ENCODE data around the gene CCDC142.

Gene CCDC142

GRCh38 chr2:74507926-74508520 lies 25.2 kb upstream of the CCDC142 start:
- TF ChIP-seq CTCF (IDR thresholded peaks at IDR 0.05; ENCODE audit: control extremely low read depth, extremely low read depth, low read depth, missing control alignments), result no peak
- ChIA-PET CTCF (interaction anchor here (1.1 to 2.4 kb wide), 7 partner anchors 22 to 81 kb away, joined by 3 to 21 read pairs (median 7); partner anchors contain the start of genes AUP1, CCDC142, HTRA2 and TTC31), POLR2A (interaction anchor here (1.3 kb wide), 1 partner anchor 21 kb away, joined by 5 read pairs; the partner anchor contains the start of genes AUP1 and HTRA2)
- DNase-seq (ENCODE audit: extremely low spot score), result peak; percentile 45

GRCh38 chr2:74507145-74507925 lies 24.5 kb upstream of the CCDC142 start, which contains the start of gene PCGF1:
Gene PCGF1 (minus strand): TSS chr2:74507695. CDS start chr2:74507668, 27 bp downstream.
- peak; percentile 97 for DNase-seq (ENCODE audit: extremely low spot score)
- CTCF ChIA-PET, result interaction anchor here (0.7 to 2.4 kb wide), 9 partner anchors 13 to 81 kb away, joined by 3 to 11 read pairs (median 4); partner anchors contain the start of genes CCDC142, HTRA2 and TTC31
- TF ChIP-seq CTCF (IDR thresholded peaks at IDR 0.05; ENCODE audit: control extremely low read depth, extremely low read depth, low read depth, missing control alignments), result peak; percentile 61
- POLR2A ChIA-PET, result interaction anchor here (1.3 kb wide), 1 partner anchor 22 kb away, joined by 5 read pairs; the partner anchor contains the start of genes AUP1 and HTRA2

GRCh38 chr2:74505448-74506246 lies 22.8 kb upstream of the CCDC142 start:
- DNase-seq (ENCODE audit: extremely low spot score), result no peak
- TF ChIP-seq CTCF (IDR thresholded peaks at IDR 0.05; ENCODE audit: control extremely low read depth, extremely low read depth, low read depth, missing control alignments), result no peak
- ChIA-PET POLR2A (no interaction called here), CTCF (interaction anchor here (1.6 to 3.3 kb wide), 6 partner anchors 14 to 82 kb away, joined by 5 to 20 read pairs (median 10); partner anchors contain the start of genes AUP1, CCDC142, HTRA2 and TTC31)

GRCh38 chr2:74504591-74504990 lies 21.8 kb upstream of the CCDC142 start:
- CTCF ChIA-PET, result interaction anchor here (1.2 to 3.3 kb wide), 7 partner anchors 12 to 83 kb away, joined by 4 to 20 read pairs (median 6); partner anchors contain the start of genes AUP1 and HTRA2
- no peak for DNase-seq (ENCODE audit: extremely low spot score)
- no peak for TF ChIP-seq CTCF (IDR thresholded peaks at IDR 0.05; ENCODE audit: control extremely low read depth, extremely low read depth, low read depth, missing control alignments)
- POLR2A ChIA-PET, result interaction anchor here (1.7 kb wide), 1 partner anchor 46 kb away, joined by 8 read pairs; the partner anchor contains the start of gene WBP1

- DNase-seq (ENCODE audit: extremely low spot score), result no peak
- ChIA-PET POLR2A (interaction anchor here (0.7 to 1.7 kb wide), 2 partner anchors 45 to 49 kb away, joined by 3 to 8 read pairs; partner anchors contain the start of genes INO80B and WBP1), CTCF (interaction anchor here (0.9 to 3.3 kb wide), 12 partner anchors 8 to 84 kb away, joined by 3 to 20 read pairs (median 4); partner anchors contain the start of genes AUP1, CCDC142, HTRA2 and TTC31)
- TF ChIP-seq CTCF (IDR thresholded peaks at IDR 0.05; ENCODE audit: control extremely low read depth, extremely low read depth, low read depth, missing control alignments), result no peak
Observed at GRCh38 chr2:74503506-74504475, 21.0 kb upstream of the CCDC142 start.

Measured in GM10248 (cell line).